Liver (tissue), 9 donors: ENCODE data around the gene MYL12B. TPM values are rescaled to one million over a fixed set of nuclear protein-coding genes. Genes with fewer than 3 reads are reported as not detected.

ENCODE experiments used
- DNase-seq: peaks from one replicate; pipeline ENCODE4 v3.0.0-alpha.2; 2017; ENCODE audit warnings: low spot score
- H3K27ac ChIP-seq, 2 donors: one replicate each; pipeline ENCODE4 v1.7.0; 2013; ENCODE audit warnings: inconsistent platforms in 2 of 2, low read length in 2 of 2, control low read depth in 1 of 2, low read depth in 1 of 2, mild to moderate bottlenecking in 1 of 2
- H3K27me3 ChIP-seq, 4 donors: one replicate each; pipeline versions ENCODE4 v1.6.1 to v1.7.0; 2013; ENCODE audit warnings: low read length in 3 of 4, inconsistent platforms in 1 of 4, mild to moderate bottlenecking in 1 of 4, moderate library complexity in 1 of 4; ENCODE audit not compliant: control insufficient read depth in 4 of 4, insufficient read depth in 4 of 4
- H3K36me3 ChIP-seq, 4 donors: one replicate each; pipeline versions ENCODE4 v1.6.1 to v1.7.0; 2013; ENCODE audit warnings: low read length in 3 of 4, mild to moderate bottlenecking in 3 of 4, low read depth in 1 of 4, moderate library complexity in 1 of 4; ENCODE audit not compliant: control insufficient read depth in 4 of 4, insufficient read depth in 3 of 4
- H3K4me1 ChIP-seq, 4 donors: one replicate each; pipeline versions ENCODE4 v1.6.1 to v1.7.0; 2013; ENCODE audit warnings: low read length in 3 of 4, mild to moderate bottlenecking in 3 of 4, moderate library complexity in 1 of 4; ENCODE audit not compliant: control insufficient read depth in 4 of 4, insufficient read depth in 4 of 4
- H3K4me3 ChIP-seq, 3 donors: one replicate each; pipeline versions ENCODE4 v1.6.1 to v1.7.0; 2013; ENCODE audit warnings: low read length in 3 of 3, control low read depth in 1 of 3, low read depth in 1 of 3, mild to moderate bottlenecking in 1 of 3
- H3K9ac ChIP-seq, 2 donors: one replicate each; pipeline ENCODE4 v1.7.0; 2013; ENCODE audit warnings: low read length in 2 of 2, mild to moderate bottlenecking in 2 of 2, moderate library complexity in 2 of 2, control low read depth in 1 of 2, low read depth in 1 of 2
- H3K9me3 ChIP-seq, 4 donors: one replicate each; pipeline versions ENCODE4 v1.6.1 to v1.7.0; 2013; ENCODE audit warnings: low read length in 3 of 4; ENCODE audit not compliant: control insufficient read depth in 4 of 4
- ATF3 ChIP-seq: IDR thresholded peaks from 2 replicates; pipeline ENCODE4 v1.6.1; 2016; ENCODE audit warnings: antibody characterized with exemption
- CTCF ChIP-seq: fragments of 150-350 bp; IDR thresholded peaks from 2 replicates; pipeline ENCODE4 v1.5.1; 2017; ENCODE audit warnings: improper control_type of control experiment, low read depth, low read length; ENCODE audit not compliant: missing input control
- EGR1 ChIP-seq, 2 donors: IDR thresholded peaks; 2 replicates each; pipeline ENCODE4 v1.6.1; 2016 to 2018; ENCODE audit warnings: antibody characterized with exemption in 2 of 2, low read depth in 2 of 2
- FOXA2 ChIP-seq: IDR thresholded peaks from 2 replicates; pipeline ENCODE4 v1.6.1; 2016; ENCODE audit warnings: antibody characterized with exemption
- GABPA ChIP-seq, 2 donors: IDR thresholded peaks in 1 of 2; conservative IDR thresholded peaks in 1 of 2; 2 replicates each; pipeline ENCODE4 v1.6.1; 2016; ENCODE audit warnings: antibody characterized with exemption in 2 of 2, mild to moderate bottlenecking in 1 of 2, moderate library complexity in 1 of 2
- MAX ChIP-seq: IDR thresholded peaks from 2 replicates; pipeline ENCODE4 v1.6.1; 2016; ENCODE audit warnings: antibody characterized with exemption
- NR2F2 ChIP-seq: IDR thresholded peaks from 2 replicates; pipeline ENCODE4 v1.6.1; 2016; ENCODE audit warnings: antibody characterized with exemption
- RAD21 ChIP-seq, 2 donors: IDR thresholded peaks; 2 replicates each; pipeline ENCODE4 v1.6.1; 2016; ENCODE audit warnings: antibody characterized with exemption in 2 of 2, mild to moderate bottlenecking in 2 of 2
- REST ChIP-seq: IDR thresholded peaks from 2 replicates; pipeline ENCODE4 v1.6.1; 2016; ENCODE audit warnings: antibody characterized with exemption, mild to moderate bottlenecking
- RXRA ChIP-seq, 2 donors: IDR thresholded peaks; 2 replicates each; pipeline ENCODE4 v1.6.1; 2017 to 2018; ENCODE audit warnings: antibody characterized with exemption in 2 of 2, mild to moderate bottlenecking in 1 of 2
- SP1 ChIP-seq: IDR thresholded peaks from 2 replicates; pipeline ENCODE4 v1.6.1; 2018; ENCODE audit warnings: antibody characterized with exemption, mild to moderate bottlenecking
- TAF1 ChIP-seq: conservative IDR thresholded peaks from 2 replicates; pipeline ENCODE4 v1.6.1; 2016; ENCODE audit warnings: antibody characterized with exemption, mild to moderate bottlenecking
- YY1 ChIP-seq: IDR thresholded peaks from 2 replicates; pipeline ENCODE4 v1.6.1; 2016; ENCODE audit warnings: antibody characterized with exemption, mild to moderate bottlenecking
- ZBTB33 ChIP-seq: IDR thresholded peaks from 2 replicates; pipeline ENCODE4 v1.6.1; 2016; ENCODE audit warnings: antibody characterized with exemption
- WGBS: extraction: QIAGEN DNeasy Blood & Tissue Kit; methylation state at CpG from one replicate; pipeline ENCODE4 v1.1.7; 2013; 5-methylcytosine and 5-hydroxymethylcytosine counted together
- polyA plus RNA-seq, 2 donors: library from polyadenylated mRNA; stranded (reverse) in 1 of 2; unstranded in 1 of 2; fragments of 200-250 nt in 1 of 2; fragments of >200 nt in 1 of 2; fragmentation: Nextera tagmentation in 1 of 2; extraction: Ambion mirVana in 1 of 2; gene quantifications; one replicate each; pipeline versions ENCODE4 v1.2.1 to v1.2.3, GENCODE V29; 2013 to 2015
- total RNA-seq, 2 donors: library from RNA; depleted of rRNA; stranded (reverse); fragments of >200 nt; gene quantifications; one replicate each; pipeline ENCODE4 v1.2.3, GENCODE V29; 2014
- donor health status: healthy.
- donor health status: healthy.
- donor health status: healthy.
- donor health status: healthy.
- donor health status: healthy.

The MYL12B gene
- total and polyA plus RNA-seq, 4 donors: 106 to 303 (median 155) TPM

GRCh38 chr18:3245853-3246634 is 15.9 kb upstream of the MYL12B start:
- Histone ChIP-seq H3K4me1 (peaks cover 0 to 27% (median 10%) of the 10 kb centered on the region in 4 donors), H3K9ac (peak overlapping the region; percentile 86 to 98)

More at GRCh38 chr18:3245853-3246634, 15.9 kb upstream of the MYL12B start:
- TF ChIP-seq YY1: peak; percentile 67
- TF ChIP-seq SP1: peak; percentile 23
- TF ChIP-seq EGR1 (IDR thresholded peaks at IDR 0.05; ENCODE audit: low read depth in 2 of 2): peak in 1 of 2 donors; percentile 28
- peak; percentile 98 for TF ChIP-seq CTCF
- no peak for TF ChIP-seq NR2F2
- TF ChIP-seq TAF1: peak; percentile 55
- TF ChIP-seq MAX: peak; percentile 17
- no peak for TF ChIP-seq GABPA (IDR thresholded peaks at IDR 0.05 in 1 of 2, conservative IDR thresholded peaks at IDR 0.05 in 1 of 2)
- no peak for TF ChIP-seq FOXA2
- TF ChIP-seq REST: peak; percentile 91
- peak; percentile 23 for TF ChIP-seq ATF3
- peak; percentile 99 for TF ChIP-seq RAD21 (IDR thresholded peaks at IDR 0.05)
- peak in 1 of 2 donors; percentile 46 for TF ChIP-seq RXRA (IDR thresholded peaks at IDR 0.05)
- TF ChIP-seq ZBTB33: no peak
- Histone ChIP-seq H3K27me3 (no peaks in the 10 kb centered on the region), H3K27ac (peak overlapping the region; percentile 97 to 98), H3K4me3 (peak overlapping the region; percentile 56 to 90 (median 82)), H3K36me3 (peaks cover 0 to 4% (median 0%) of the 10 kb centered on the region in 4 donors), H3K9me3 (no peaks in the 10 kb centered on the region)
- DNase-seq: peak; percentile 84
- 3% methylated on average over 29 of the region's 29 CpGs for WGBS
